Lower leg skin (tissue), 3 donors: ENCODE data around the gene SVOPL.

Experiments
- CTCF ChIP-seq, 3 donors: fragments of 450-650 bp; IDR thresholded peaks; one replicate each; pipeline ENCODE4 v1.5.1; 2016; ENCODE audit warnings: antibody characterized with exemption in 3 of 3, mild to moderate bottlenecking in 3 of 3, moderate library complexity in 2 of 3
- POLR2A ChIP-seq, 2 donors: fragments of 450-650 bp; IDR thresholded peaks; one replicate each; pipeline ENCODE4 v1.6.1; 2016 to 2017; ENCODE audit warnings: antibody characterized with exemption in 2 of 2, mild to moderate bottlenecking in 1 of 2, moderate library complexity in 1 of 2

- TF ChIP-seq CTCF (IDR thresholded peaks at IDR 0.05) (no peak), POLR2A (IDR thresholded peaks at IDR 0.05) (no peak)
These were observed 136.8 kb downstream of the SVOPL start for GRCh38 chr7:138564365-138564764.
